Astrocyte (in vitro differentiated cells and primary cell): Measurements from ENCODE around the gene KATNB1. TPM values are rescaled to one million over a fixed set of nuclear protein-coding genes. Genes with fewer than 3 reads are reported as not detected.
A peak's percentile ranks its signal among the peaks of the same experiment; 100 is the strongest.

ENCODE experiments used
- DNase-seq: peaks from one replicate; pipeline ENCODE4 v3.0.0-alpha.2; 2010; ENCODE audit warnings: low read depth
- FAIRE-seq: peaks from 2 replicates; lab custom pipeline; 2011; peaks lifted over from hg19 to GRCh38; lab: Jason Lieb, UNC
- H2AFZ ChIP-seq: 2 replicates; pipeline ENCODE4 v1.6.0; 2012; ENCODE audit warnings: low read depth, low read length, inconsistent platforms
- H3K27ac ChIP-seq: 2 replicates; pipeline ENCODE4 v1.5.1; 2011; ENCODE audit warnings: low read depth, low read length, inconsistent platforms
- H3K27me3 ChIP-seq: 2 replicates; pipeline ENCODE4 v1.6.0; 2011; ENCODE audit warnings: low read length, inconsistent platforms; ENCODE audit not compliant: insufficient read depth
- H3K36me3 ChIP-seq: 2 replicates; pipeline ENCODE4 v1.5.1; 2011; ENCODE audit warnings: low read length, inconsistent platforms; ENCODE audit not compliant: insufficient read depth
- H3K4me1 ChIP-seq: 2 replicates; pipeline ENCODE4 v1.5.1; 2011; ENCODE audit warnings: low read length, inconsistent platforms; ENCODE audit not compliant: insufficient read depth
- H3K4me2 ChIP-seq: 2 replicates; pipeline ENCODE4 v1.6.0; 2012; ENCODE audit warnings: low read length, inconsistent platforms
- H3K4me3 ChIP-seq: 2 replicates; pipeline ENCODE4 v1.5.1; 2011; ENCODE audit warnings: low read depth, mild to moderate bottlenecking, low read length, inconsistent platforms; ENCODE audit not compliant: insufficient read depth
- H3K79me2 ChIP-seq: 2 replicates; pipeline ENCODE4 v1.6.0; 2012; ENCODE audit warnings: mild to moderate bottlenecking, low read length, inconsistent platforms; ENCODE audit not compliant: insufficient read depth
- H3K9ac ChIP-seq: 2 replicates; pipeline ENCODE4 v1.6.0; 2012; ENCODE audit warnings: mild to moderate bottlenecking, low read length, inconsistent platforms
- H3K9me3 ChIP-seq: 2 replicates; pipeline ENCODE4 v1.5.1; 2012; ENCODE audit warnings: low read depth, mild to moderate bottlenecking, low read length, inconsistent platforms; ENCODE audit not compliant: insufficient read depth
- H4K20me1 ChIP-seq: 2 replicates; pipeline ENCODE4 v1.6.0; 2012; ENCODE audit warnings: low read length, inconsistent platforms; ENCODE audit not compliant: insufficient read depth
- H3K27ac Mint-ChIP-seq: one replicate; pipeline ENCODE4 v1.8.0; 2021; ENCODE audit warnings: mild to moderate bottlenecking, mixed read lengths; ENCODE audit not compliant: unreplicated experiment
- H3K27me3 Mint-ChIP-seq: one replicate; pipeline ENCODE4 v1.8.0; 2021; ENCODE audit warnings: low read depth, mixed read lengths; ENCODE audit not compliant: unreplicated experiment
- H3K36me3 Mint-ChIP-seq: one replicate; pipeline ENCODE4 v1.8.0; 2021; ENCODE audit warnings: low read depth, mixed read lengths; ENCODE audit not compliant: unreplicated experiment
- H3K4me1 Mint-ChIP-seq: one replicate; pipeline ENCODE4 v1.8.0; 2021; ENCODE audit warnings: low read depth, mixed read lengths; ENCODE audit not compliant: unreplicated experiment
- H3K4me3 Mint-ChIP-seq: one replicate; pipeline ENCODE4 v1.8.0; 2021; ENCODE audit warnings: mild to moderate bottlenecking, moderate library complexity, mixed read lengths; ENCODE audit not compliant: unreplicated experiment
- H3K9me3 Mint-ChIP-seq: one replicate; pipeline ENCODE4 v1.8.0; 2021; ENCODE audit warnings: mild to moderate bottlenecking, mixed read lengths; ENCODE audit not compliant: unreplicated experiment
- CTCF ChIP-seq: IDR thresholded peaks from 2 replicates; pipeline ENCODE4 v1.5.1; 2011; ENCODE audit warnings: low read depth, mild to moderate bottlenecking, inconsistent platforms, low read length, moderate library complexity; ENCODE audit not compliant: insufficient read depth
- EZH2 ChIP-seq: IDR thresholded peaks from 2 replicates; pipeline ENCODE4 v1.6.1; 2012; ENCODE audit warnings: mild to moderate bottlenecking, low read length, inconsistent platforms; ENCODE audit not compliant: insufficient read depth
- total RNA-seq: library from RNA; stranded (reverse); gene quantifications from 2 replicates; pipeline ENCODE4 v1.2.1, GENCODE V29; 2021

KATNB1 gene
- total RNA-seq, 1 donor from 2014 or later = 28.6 TPM

GRCh38 chr16:57803134-57803990 is 67.8 kb downstream of the KATNB1 start:
- no peak for DNase-seq
- peak overlapping the region; percentile 97 for H3K27ac Mint-ChIP-seq
- Histone ChIP-seq H3K79me2 (peaks cover 37% of the 10 kb centered on the region), H3K4me1 (peaks cover 41% of the 10 kb centered on the region), H3K9me3 (no peaks in the 10 kb centered on the region), H2AFZ (peak overlapping the region; percentile 80), H3K9ac (peak overlapping the region; percentile 96), H3K4me3 (no peak overlapping the region), H3K27me3 (no peaks in the 10 kb centered on the region), H4K20me1 (peaks cover 29% of the 10 kb centered on the region), H3K36me3 (no peaks in the 10 kb centered on the region), H3K27ac (peak overlapping the region; percentile 60), H3K4me2 (peak overlapping the region; percentile 95)
- peak overlapping the region; percentile 94 for H3K4me3 Mint-ChIP-seq
- no peak for FAIRE-seq
- peaks cover 44% of the 10 kb centered on the region for H3K4me1 Mint-ChIP-seq
- H3K9me3 Mint-ChIP-seq = no peaks in the 10 kb centered on the region
- no peak for TF ChIP-seq EZH2
- TF ChIP-seq CTCF = no peak
- H3K27me3 Mint-ChIP-seq = no peaks in the 10 kb centered on the region
- H3K36me3 Mint-ChIP-seq = no peaks in the 10 kb centered on the region

GRCh38 chr16:57804111-57804837 is 68.7 kb downstream of the KATNB1 start:
- no peaks in the 10 kb centered on the region for H3K9me3 Mint-ChIP-seq
- TF ChIP-seq EZH2 (no peak), CTCF (no peak)
- H4K20me1 ChIP-seq = peaks cover 20% of the 10 kb centered on the region
- H3K4me1 Mint-ChIP-seq = peaks cover 39% of the 10 kb centered on the region
- H3K4me2 ChIP-seq = no peak overlapping the region
- no peak for DNase-seq
- H3K9ac ChIP-seq = no peak overlapping the region
- no peaks in the 10 kb centered on the region for H3K36me3 ChIP-seq
- H3K9me3 ChIP-seq = no peaks in the 10 kb centered on the region
- peaks cover 46% of the 10 kb centered on the region for H3K4me1 ChIP-seq
- H3K4me3 ChIP-seq = no peak overlapping the region
- no peak overlapping the region for H3K4me3 Mint-ChIP-seq
- H3K27ac ChIP-seq = no peak overlapping the region
- no peaks in the 10 kb centered on the region for H3K27me3 ChIP-seq
- H3K79me2 ChIP-seq = peaks cover 28% of the 10 kb centered on the region
- H2AFZ ChIP-seq = no peak overlapping the region
- no peaks in the 10 kb centered on the region for H3K36me3 Mint-ChIP-seq
- FAIRE-seq = no peak
- no peaks in the 10 kb centered on the region for H3K27me3 Mint-ChIP-seq
- no peak overlapping the region for H3K27ac Mint-ChIP-seq
